GM18870 (cell line): ENCODE data around the gene ERGIC1.

Experiments
- ATAC-seq: cut with Tn5 transposase; IDR thresholded peaks from one replicate; pipeline ENCODE4 v1.9.1; 2021; ENCODE audit warnings: moderate library complexity; ENCODE audit not compliant: unreplicated experiment

The ERGIC1 gene

GRCh38 chr5:172941067-172941516 is 107.0 kb downstream of the ERGIC1 start:
- ATAC-seq: no peak

- ATAC-seq: no peak
Observed at GRCh38 chr5:172942556-172942955, 108.5 kb downstream of the ERGIC1 start.

- ATAC-seq: no peak
Observed at GRCh38 chr5:172943283-172943841, 109.3 kb downstream of the ERGIC1 start.

GRCh38 chr5:172943906-172944305 is 109.9 kb downstream of the ERGIC1 start:
- ATAC-seq: no peak

- no peak for ATAC-seq
Observed at GRCh38 chr5:172944741-172945140, 110.7 kb downstream of the ERGIC1 start.

- ATAC-seq: no peak
Observed at GRCh38 chr5:172945151-172945550, 111.1 kb downstream of the ERGIC1 start.

- ATAC-seq: no peak
Observed at GRCh38 chr5:172946146-172946545, 112.1 kb downstream of the ERGIC1 start.

- ATAC-seq: no peak
Observed at GRCh38 chr5:172949426-172949825, 115.4 kb downstream of the ERGIC1 start.

- ATAC-seq: no peak
Observed at GRCh38 chr5:172950176-172950965, 116.3 kb downstream of the ERGIC1 start.

GRCh38 chr5:172951371-172952033 is 117.5 kb downstream of the ERGIC1 start:
- no peak for ATAC-seq

- ATAC-seq: no peak
Observed at GRCh38 chr5:172952034-172952511, 118.0 kb downstream of the ERGIC1 start.

- ATAC-seq: no peak
Observed at GRCh38 chr5:172953776-172954675, 120.0 kb downstream of the ERGIC1 start.

- ATAC-seq: no peak
Observed at GRCh38 chr5:172954751-172955159, 120.7 kb downstream of the ERGIC1 start.

- no peak for ATAC-seq
Observed at GRCh38 chr5:172956228-172956627, 122.2 kb downstream of the ERGIC1 start.

GRCh38 chr5:172956936-172957335 is 122.9 kb downstream of the ERGIC1 start:
- ATAC-seq: no peak

- ATAC-seq: no peak
Observed at GRCh38 chr5:172957458-172957857, 123.4 kb downstream of the ERGIC1 start.

- ATAC-seq: peak; percentile 24
Observed at GRCh38 chr5:172958331-172959046, 124.4 kb downstream of the ERGIC1 start.

- ATAC-seq: no peak
Observed at GRCh38 chr5:172959824-172960799, 126.1 kb downstream of the ERGIC1 start.

- no peak for ATAC-seq
Observed at GRCh38 chr5:172969921-172970320, 135.9 kb downstream of the ERGIC1 start.
